Nephron progenitor cell (in vitro differentiated cells): ENCODE data around the gene ACKR2.

Experiments
- DNase-seq: peaks from one replicate; pipeline ENCODE4 v3.0.0; 2021
- H3K27ac Mint-ChIP-seq: 2 replicates; pipeline ENCODE4 v1.8.0; 2021; ENCODE audit warnings: mild to moderate bottlenecking, moderate library complexity, mixed read lengths
- H3K27me3 Mint-ChIP-seq: 2 replicates; pipeline ENCODE4 v1.8.0; 2021; ENCODE audit warnings: mild to moderate bottlenecking, low read depth, mixed read lengths; ENCODE audit not compliant: poor library complexity
- H3K36me3 Mint-ChIP-seq: 2 replicates; pipeline ENCODE4 v1.8.0; 2021; ENCODE audit warnings: low read depth, mixed read lengths
- H3K4me1 Mint-ChIP-seq: 2 replicates; pipeline ENCODE4 v1.8.0; 2021; ENCODE audit warnings: mixed read lengths
- H3K4me3 Mint-ChIP-seq: 2 replicates; pipeline ENCODE4 v1.8.0; 2021; ENCODE audit warnings: mild to moderate bottlenecking, moderate library complexity, mixed read lengths
- H3K9me3 Mint-ChIP-seq: 2 replicates; pipeline ENCODE4 v1.8.0; 2021; ENCODE audit warnings: mild to moderate bottlenecking, moderate library complexity, mixed read lengths
- CTCF ChIP-seq: fragments of 200-600 bp; sonication (generic); IDR thresholded peaks from 2 replicates; pipeline ENCODE4 v1.5.0; 2021; ENCODE audit warnings: antibody characterized with exemption

Gene ACKR2

GRCh38 chr3:42853739-42854302, 44.6 kb downstream of the ACKR2 start:
- H3K27me3 Mint-ChIP-seq: peaks cover 19% of the 10 kb centered on the region
- no peak for DNase-seq
- peaks cover 37% of the 10 kb centered on the region for H3K4me1 Mint-ChIP-seq
- H3K36me3 Mint-ChIP-seq: no peaks in the 10 kb centered on the region
- peak overlapping the region; percentile 64 for H3K27ac Mint-ChIP-seq
- peaks cover 11% of the 10 kb centered on the region for H3K9me3 Mint-ChIP-seq
- H3K4me3 Mint-ChIP-seq: peak overlapping the region; percentile 16
- TF ChIP-seq CTCF: no peak

GRCh38 chr3:42855219-42855546, 45.9 kb downstream of the ACKR2 start:
- no peak overlapping the region for H3K27ac Mint-ChIP-seq
- peaks cover 37% of the 10 kb centered on the region for H3K4me1 Mint-ChIP-seq
- peaks cover 22% of the 10 kb centered on the region for H3K9me3 Mint-ChIP-seq
- H3K36me3 Mint-ChIP-seq: no peaks in the 10 kb centered on the region
- H3K4me3 Mint-ChIP-seq: no peak overlapping the region
- peaks cover 20% of the 10 kb centered on the region for H3K27me3 Mint-ChIP-seq
- no peak for DNase-seq
- TF ChIP-seq CTCF: no peak

GRCh38 chr3:42855547-42856380, 46.5 kb downstream of the ACKR2 start:
- H3K27ac Mint-ChIP-seq: no peak overlapping the region
- no peaks in the 10 kb centered on the region for H3K36me3 Mint-ChIP-seq
- no peak for DNase-seq
- H3K4me1 Mint-ChIP-seq: peaks cover 37% of the 10 kb centered on the region
- peaks cover 28% of the 10 kb centered on the region for H3K9me3 Mint-ChIP-seq
- TF ChIP-seq CTCF: no peak
- peaks cover 23% of the 10 kb centered on the region for H3K27me3 Mint-ChIP-seq
- H3K4me3 Mint-ChIP-seq: no peak overlapping the region

- no peaks in the 10 kb centered on the region for H3K36me3 Mint-ChIP-seq
- no peak for TF ChIP-seq CTCF
- H3K4me3 Mint-ChIP-seq: no peak overlapping the region
These were observed 47.3 kb downstream of the ACKR2 start for GRCh38 chr3:42856544-42856943.

GRCh38 chr3:42864321-42864950, 55.2 kb downstream of the ACKR2 start:
- Mint-ChIP-seq H3K36me3 (no peaks in the 10 kb centered on the region), H3K27me3 (peaks cover 24% of the 10 kb centered on the region), H3K4me3 (no peak overlapping the region), H3K9me3 (peaks cover 32% of the 10 kb centered on the region), H3K4me1 (no peaks in the 10 kb centered on the region), H3K27ac (no peak overlapping the region)
- DNase-seq: no peak
- no peak for TF ChIP-seq CTCF

More at GRCh38 chr3:42856544-42856943, 47.3 kb downstream of the ACKR2 start:
- peaks cover 37% of the 10 kb centered on the region for H3K4me1 Mint-ChIP-seq
- peaks cover 35% of the 10 kb centered on the region for H3K9me3 Mint-ChIP-seq
- no peak overlapping the region for H3K27ac Mint-ChIP-seq
- DNase-seq: no peak
- H3K27me3 Mint-ChIP-seq: peaks cover 19% of the 10 kb centered on the region
